KOPT-K1 (cell line): ENCODE measurements around the gene LSM14A.
"Not testable (repeated sequence)": the region's sequence is repeated elsewhere in the genome, so short reads cannot be mapped to it uniquely, and the experiment has no call there.

Experiments
- H3K27ac ChIP-seq: fragments of 200-600 bp; sonication (generic); 2 replicates; pipeline ENCODE4 v1.5.1; 2016; ENCODE audit warnings: antibody characterized with exemption, mild to moderate bottlenecking, low read depth, low read length; ENCODE audit not compliant: poor library complexity, severe bottlenecking
- H3K36me3 ChIP-seq: fragments of 200-600 bp; sonication (generic); 2 replicates; pipeline ENCODE4 v1.5.1; 2017; ENCODE audit warnings: antibody characterized with exemption, mild to moderate bottlenecking, low read length, moderate library complexity; ENCODE audit not compliant: insufficient read depth
- H3K9me3 ChIP-seq: fragments of 200-600 bp; sonication (generic); 2 replicates; pipeline ENCODE4 v1.5.1; 2017; ENCODE audit warnings: antibody characterized with exemption, low read length, mild to moderate bottlenecking; ENCODE audit not compliant: insufficient read depth, poor library complexity, severe bottlenecking

The LSM14A gene

DNA sequence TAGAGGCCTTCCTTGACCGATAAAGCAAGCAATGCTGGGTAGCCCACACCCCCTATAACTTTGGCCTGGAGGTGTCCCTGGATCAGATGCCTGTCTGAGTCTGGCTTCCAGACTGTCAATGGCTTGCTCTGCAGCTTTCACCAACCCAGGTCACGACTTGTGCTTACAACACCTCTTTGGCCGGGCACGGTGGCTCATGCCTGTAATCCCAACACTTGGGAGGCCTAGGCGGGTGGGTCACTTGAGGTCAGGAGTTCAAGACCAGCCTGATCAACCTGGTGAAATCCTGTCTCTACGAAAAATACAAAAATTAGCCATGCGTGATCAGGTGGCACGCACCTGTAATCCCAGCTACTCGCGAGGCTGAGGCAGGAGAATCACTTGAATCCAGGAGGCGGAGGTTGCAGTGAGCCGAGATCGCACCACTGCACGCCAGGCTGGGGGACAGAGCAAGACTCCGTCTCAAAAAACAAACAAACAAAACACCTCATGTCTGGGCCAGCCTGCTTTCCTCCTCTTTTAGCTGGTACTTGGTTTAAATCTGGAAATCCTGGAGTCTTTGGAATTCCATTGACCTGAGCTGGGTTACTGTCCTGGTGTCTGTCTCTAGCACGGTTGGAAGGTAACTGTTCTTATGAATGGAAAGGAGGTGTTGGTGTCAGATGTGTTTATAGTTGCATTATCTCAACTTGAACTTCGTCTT, 71.7 kb downstream of the LSM14A start:
- Histone ChIP-seq H3K27ac (no peak overlapping the region), H3K36me3 (no peaks in the 10 kb centered on the region), H3K9me3 (no peaks in the 10 kb centered on the region)

GRCh38 chr19:34244611-34245299, 72.5 kb downstream of the LSM14A start:
- Histone ChIP-seq H3K9me3 (no peaks in the 10 kb centered on the region), H3K27ac (no peak overlapping the region), H3K36me3 (no peaks in the 10 kb centered on the region)

DNA sequence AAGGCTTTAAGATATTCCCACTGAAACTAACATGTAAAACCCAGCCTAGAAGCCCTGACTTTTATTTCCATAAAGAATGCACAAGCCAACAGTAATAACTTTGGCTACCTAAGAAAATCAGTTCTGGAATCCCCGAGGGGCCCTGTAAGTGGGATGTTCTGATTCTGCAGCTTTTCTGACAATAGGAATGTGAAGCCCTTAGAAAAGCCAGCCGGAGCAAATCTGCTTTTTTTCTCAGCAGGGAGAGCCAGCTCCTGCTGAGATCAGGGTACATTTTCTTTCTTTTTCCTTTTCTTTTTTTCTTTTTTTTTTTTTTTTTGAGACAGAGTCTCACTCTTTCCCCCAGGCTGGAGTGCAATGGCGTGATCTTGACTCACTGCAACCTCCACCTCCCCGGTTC, 74.0 kb downstream of the LSM14A start:
- no peaks in the 10 kb centered on the region for H3K36me3 ChIP-seq
- no peak overlapping the region for H3K27ac ChIP-seq

DNA sequence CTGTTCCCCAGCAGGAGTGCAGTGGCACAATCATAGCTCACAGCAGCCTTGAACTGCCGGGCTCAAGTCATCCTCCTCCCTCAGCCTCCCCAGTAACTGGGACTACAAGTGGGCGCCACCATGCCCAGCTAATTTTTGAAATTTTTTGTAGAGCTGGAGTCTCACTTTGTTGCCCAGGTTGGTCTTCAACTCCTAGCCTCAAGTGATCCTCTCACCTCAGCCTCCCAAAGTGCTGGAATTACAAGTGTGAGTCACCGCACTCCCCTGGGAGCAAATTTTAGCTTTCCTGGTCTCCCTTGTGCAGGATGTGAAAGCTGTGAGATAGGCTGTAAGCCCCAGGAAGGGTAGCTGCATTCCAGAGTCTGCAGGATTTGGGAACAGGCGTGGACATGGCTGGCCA, 76.6 kb downstream of the LSM14A start:
- Histone ChIP-seq H3K9me3 (no peaks in the 10 kb centered on the region), H3K27ac (no peak overlapping the region), H3K36me3 (no peaks in the 10 kb centered on the region)

More for the DNA sequence above, 74.0 kb downstream of the LSM14A start:
- H3K9me3 ChIP-seq, result no peaks in the 10 kb centered on the region

- not testable (repeated sequence) for H3K9me3 ChIP-seq, H3K36me3 ChIP-seq, H3K27ac ChIP-seq
Measured at GRCh38 chr19:34253167-34253566, 80.9 kb downstream of the LSM14A start.

DNA sequence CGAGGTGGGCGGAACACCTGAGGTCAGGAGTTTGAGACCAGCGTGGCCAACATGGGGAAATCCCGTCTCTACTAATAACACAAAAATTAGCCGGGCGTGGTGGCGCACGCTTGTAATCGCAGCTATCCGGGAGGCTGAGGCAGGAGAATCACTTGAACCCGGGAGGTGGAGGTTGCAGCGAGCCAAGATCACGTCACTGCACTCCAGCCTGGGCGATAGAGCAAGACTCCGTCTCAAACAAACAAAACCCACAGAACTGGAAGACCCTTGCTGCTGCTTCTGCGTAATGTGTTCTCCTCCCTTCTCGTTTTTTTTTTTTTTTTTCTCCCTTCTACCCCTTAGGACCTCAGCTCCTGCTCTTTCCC, 81.4 kb downstream of the LSM14A start:
- not testable (repeated sequence) for H3K36me3 ChIP-seq, H3K27ac ChIP-seq

DNA sequence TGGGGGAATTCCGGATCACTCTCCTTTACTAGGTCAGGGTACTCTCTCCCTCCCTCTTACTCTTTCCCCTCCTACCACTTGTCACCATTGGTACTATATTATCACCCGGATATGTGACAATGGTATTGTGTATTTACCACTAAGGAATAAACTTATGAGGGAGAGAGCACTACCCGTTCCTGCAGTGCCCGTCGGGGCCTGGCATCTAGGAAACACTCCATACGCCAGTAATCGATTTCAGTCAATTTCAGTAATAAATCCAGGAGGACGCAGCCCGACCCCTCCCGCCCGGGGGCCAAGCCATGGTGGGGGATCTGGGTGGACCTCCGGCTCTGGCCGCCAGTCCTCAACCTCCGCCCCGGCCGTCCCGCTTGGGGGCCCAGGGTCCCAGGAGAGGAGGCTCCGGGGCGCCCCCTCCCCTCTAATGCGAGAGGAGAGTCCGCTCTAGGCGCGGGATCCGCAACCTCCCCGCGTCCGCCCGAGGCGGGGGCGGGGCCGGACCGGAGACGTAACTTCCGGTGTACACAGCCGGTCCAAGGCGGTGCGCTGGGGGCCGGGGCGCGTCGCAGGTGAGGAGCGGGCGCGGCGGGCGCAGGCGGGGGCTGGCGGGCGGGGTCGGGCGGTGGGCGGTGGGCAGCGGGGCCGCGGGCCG, 81.9 kb downstream of the LSM14A start, which contains the start of gene GARRE1:
TSS of gene GARRE1 (plus strand) at position 509 of the 652 bp plus-strand sequence. CDS start 45,920 bp downstream, outside the sequence.
- H3K9me3 ChIP-seq, result no peaks in the 10 kb centered on the region
- no peaks in the 10 kb centered on the region for H3K36me3 ChIP-seq
- H3K27ac ChIP-seq, result peak within 1 kb of the TSS; percentile 35

More for the DNA sequence above, 81.4 kb downstream of the LSM14A start:
- H3K9me3 ChIP-seq, result not testable (repeated sequence)

- no peaks in the 10 kb centered on the region for H3K36me3 ChIP-seq
- H3K27ac ChIP-seq, result peak overlapping the region; percentile 35
- no peaks in the 10 kb centered on the region for H3K9me3 ChIP-seq
Measured at GRCh38 chr19:34254698-34255432, 82.6 kb downstream of the LSM14A start.

- no peaks in the 10 kb centered on the region for H3K9me3 ChIP-seq
- no peak overlapping the region for H3K27ac ChIP-seq
- H3K36me3 ChIP-seq, result no peaks in the 10 kb centered on the region
Measured at GRCh38 chr19:34255546-34255945, 83.2 kb downstream of the LSM14A start.

DNA sequence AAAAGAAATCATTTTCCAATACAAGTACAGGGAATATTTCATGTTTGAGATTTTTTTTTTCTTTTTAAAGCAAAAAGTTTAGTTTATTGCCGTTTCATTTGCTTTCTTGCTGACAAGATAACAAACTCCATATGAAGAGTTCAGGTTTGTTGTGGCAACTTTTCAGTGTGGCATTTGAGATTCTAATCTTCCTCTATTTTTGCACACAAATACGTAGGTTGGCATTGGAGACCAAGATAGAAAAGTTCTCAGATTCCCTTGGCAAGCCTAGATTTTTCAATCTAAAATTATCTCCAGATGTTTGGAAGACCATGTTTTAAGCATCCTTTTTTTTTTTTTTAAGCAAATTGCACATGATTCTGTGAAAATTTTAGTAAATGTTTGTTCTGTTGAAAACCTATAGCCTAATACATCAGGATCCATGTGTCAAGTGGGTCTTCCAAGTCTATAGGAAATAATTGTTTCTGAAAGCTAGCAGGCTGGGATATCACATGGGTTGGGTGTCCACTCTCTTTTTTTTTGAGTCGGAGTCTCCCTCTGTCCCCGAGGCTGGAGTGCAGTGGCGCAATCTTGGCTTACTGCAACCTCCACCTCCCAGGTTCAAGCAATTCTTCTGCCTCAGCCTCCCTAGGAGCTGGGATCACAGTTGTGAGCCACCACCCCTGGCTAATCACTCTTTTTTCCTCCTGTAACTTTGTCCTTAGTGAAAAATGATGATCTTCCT, 84.7 kb downstream of the LSM14A start:
- Histone ChIP-seq H3K27ac (no peak overlapping the region), H3K9me3 (no peaks in the 10 kb centered on the region), H3K36me3 (no peaks in the 10 kb centered on the region)

DNA sequence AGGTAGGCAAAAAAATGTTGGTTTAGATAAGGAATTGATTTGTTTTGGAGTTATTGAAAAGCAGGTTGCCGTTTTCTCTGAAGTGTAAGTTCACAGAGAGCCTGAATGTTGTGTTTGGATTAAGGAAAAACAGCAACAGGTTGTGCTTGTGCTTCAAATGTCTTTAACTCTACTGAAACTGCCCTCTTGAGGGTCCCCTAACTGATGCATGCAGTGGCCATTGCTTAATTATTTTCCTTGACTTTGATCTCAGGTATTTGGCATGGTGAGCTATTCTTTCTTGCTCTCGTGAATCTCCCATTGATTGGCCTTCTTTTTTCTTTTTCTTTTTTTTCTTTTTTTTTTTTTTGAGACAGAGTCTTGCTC, 85.2 kb downstream of the LSM14A start:
- no peak overlapping the region for H3K27ac ChIP-seq

GRCh38 chr19:34259367-34260095, 87.2 kb downstream of the LSM14A start:
- Histone ChIP-seq H3K36me3 (no peaks in the 10 kb centered on the region), H3K27ac (no peak overlapping the region)

More for the DNA sequence above, 85.2 kb downstream of the LSM14A start:
- Histone ChIP-seq H3K36me3 (no peaks in the 10 kb centered on the region), H3K9me3 (no peaks in the 10 kb centered on the region)

DNA sequence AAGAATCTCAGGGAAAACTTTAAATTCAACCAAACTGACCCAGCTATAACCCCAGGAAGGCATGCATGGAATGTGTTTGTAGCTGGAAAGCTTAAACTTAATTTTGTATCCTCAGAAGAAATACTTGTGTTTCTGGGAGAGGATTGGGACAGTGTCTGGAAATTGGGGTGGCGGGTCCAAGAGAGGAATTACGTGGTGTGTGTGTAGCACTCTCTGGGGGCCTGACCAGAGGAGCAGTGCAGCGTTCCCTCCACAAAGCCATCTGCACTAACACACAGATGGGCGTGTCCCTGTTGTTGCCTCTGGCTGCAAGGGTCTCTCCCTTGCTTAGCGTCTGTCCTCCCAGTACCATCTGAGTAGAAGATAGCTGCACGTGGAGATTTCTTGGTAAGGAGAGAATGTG, 88.5 kb downstream of the LSM14A start:
- Histone ChIP-seq H3K27ac (no peak overlapping the region), H3K9me3 (no peaks in the 10 kb centered on the region), H3K36me3 (no peaks in the 10 kb centered on the region)

More at GRCh38 chr19:34259367-34260095, 87.2 kb downstream of the LSM14A start:
- no peaks in the 10 kb centered on the region for H3K9me3 ChIP-seq
